PC-9 (cell line): ENCODE results near the gene LCA5. TPM values are rescaled to one million over a fixed set of nuclear protein-coding genes. Genes with fewer than 3 reads are reported as not detected.
"Not testable (repeated sequence)": the region's sequence is repeated elsewhere in the genome, so short reads cannot be mapped to it uniquely, and the experiment has no call there.

Experiments used
- Bru-seq: library from RNA; stranded (reverse); fragments of 400-500 nt; gene quantifications from one replicate; lab custom pipeline; 2021; lab: Mats Ljungman, UMichigan
- BruChase-seq, 2 experiments: library from RNA; stranded (reverse); fragments of 400-500 nt; gene quantifications; one replicate each; lab custom pipeline; 2021; lab: Mats Ljungman, UMichigan
- BruUV-seq: library from RNA; stranded (reverse); fragments of 400-500 nt; replicated peaks from 2 replicates; lab custom pipeline; 2021; lab: Mats Ljungman, UMichigan
- CTCF ChIA-PET: fragments of 300-600 bp; sonication (Branson Sonifier 250); formaldehyde crosslinking; loops from one replicate; lab custom pipeline; 2022; ENCODE audit warnings: antibody characterized with exemption; lab: Charles Lee
- POLR2A ChIA-PET: fragments of 300-600 bp; sonication (Branson Sonifier 250); formaldehyde crosslinking; loops from one replicate; lab custom pipeline; 2022; ENCODE audit warnings: antibody characterized with exemption; ENCODE audit not compliant: unreplicated experiment; lab: Charles Lee
- DNase-seq, 2 experiments: peaks; one replicate each; pipeline versions ENCODE4 v3.0.0 to v3.0.0-alpha.2; 2015 to 2022; ENCODE audit warnings: mixed read lengths in 1 of 2
- H2AFZ ChIP-seq: fragments of 200-600 bp; sonication (generic); 2 replicates; pipeline ENCODE4 v1.8.1; 2017; ENCODE audit warnings: antibody characterized with exemption
- H3F3A ChIP-seq: fragments of 200-600 bp; sonication (generic); 2 replicates; pipeline ENCODE4 v1.8.1; 2017; ENCODE audit warnings: antibody characterized with exemption, mild to moderate bottlenecking, low read depth; ENCODE audit not compliant: insufficient read depth
- H3K27ac ChIP-seq: fragments of 200-600 bp; sonication (generic); 2 replicates; pipeline ENCODE4 v1.6.1; 2016; ENCODE audit warnings: mixed run types
- H3K27me3 ChIP-seq: fragments of 200-600 bp; sonication (generic); 2 replicates; pipeline ENCODE4 v1.6.1; 2016; ENCODE audit warnings: low read depth, mixed run types; ENCODE audit not compliant: insufficient read depth
- H3K36me3 ChIP-seq: fragments of 200-600 bp; sonication (generic); 2 replicates; pipeline ENCODE4 v1.6.1; 2016; ENCODE audit warnings: low read depth, mixed run types
- H3K4me1 ChIP-seq: fragments of 200-600 bp; sonication (generic); replicated peaks from 2 replicates; pipeline ENCODE4 v1.6.1; 2016; ENCODE audit warnings: mixed run types; ENCODE audit not compliant: insufficient read depth
- H3K4me2 ChIP-seq: fragments of 200-600 bp; sonication (generic); 2 replicates; pipeline ENCODE4 v1.6.1; 2017; ENCODE audit warnings: mixed run types
- H3K4me3 ChIP-seq: fragments of 200-600 bp; sonication (generic); 2 replicates; pipeline ENCODE4 v1.6.1; 2016; ENCODE audit warnings: mixed run types
- H3K79me2 ChIP-seq: fragments of 200-600 bp; sonication (generic); 2 replicates; pipeline ENCODE4 v1.6.1; 2017; ENCODE audit warnings: low read depth, mixed run types
- H3K9me2 ChIP-seq: fragments of 200-600 bp; sonication (generic); 2 replicates; pipeline ENCODE4 v1.8.1; 2017; ENCODE audit warnings: mild to moderate bottlenecking; ENCODE audit not compliant: insufficient read depth
- H3K9me3 ChIP-seq: fragments of 200-600 bp; sonication (generic); 2 replicates; pipeline ENCODE4 v1.8.1; 2016; ENCODE audit warnings: low read depth; ENCODE audit not compliant: insufficient read depth
- H4K20me1 ChIP-seq: fragments of 200-600 bp; sonication (generic); 2 replicates; pipeline ENCODE4 v1.8.1; 2017; ENCODE audit not compliant: insufficient read depth
- CTCF ChIP-seq: fragments of 200-600 bp; sonication (generic); conservative IDR thresholded peaks from 2 replicates; pipeline ENCODE4 v1.6.1; 2017; ENCODE audit warnings: mixed run types, antibody characterized with exemption, mild to moderate bottlenecking, moderate library complexity
- EZH2 ChIP-seq: fragments of 200-600 bp; sonication (generic); IDR thresholded peaks from 2 replicates; pipeline ENCODE4 v1.8.0; 2017; ENCODE audit warnings: antibody characterized with exemption, low read depth
- intact Hi-C: fragments of 100-400 bp; cut with micrococcal nuclease; formaldehyde crosslinking; loops from one replicate; pipeline ENCODE4 v1.10.0; 2022; ENCODE audit not compliant: unreplicated experiment
- long read RNA-seq: library from polyadenylated mRNA; stranded (forward); transcript quantifications from one replicate; pipeline ENCODE4 v2.0.0, GENCODE V29; 2022
- total RNA-seq: library from RNA; stranded (reverse); gene quantifications from 2 replicates; pipeline ENCODE4 v1.2.3, GENCODE V29; 2021

LCA5 gene
- 4.8 and 5.4 TPM in 2 replicates for total RNA-seq
- percentile 59 among the genes with signal in this experiment for Bru-seq, nascent RNA
- percentile 59 among the genes with signal in this experiment for BruChase-seq, experiment 1, labeled RNA remaining after a 2-hour chase
- BruChase-seq, experiment 2, labeled RNA remaining after a 6-hour chase = percentile 48 among the genes with signal in this experiment
- long read RNA-seq, full-length matches to known transcripts = 3 of 7 reads
- long read RNA-seq, partial matches to known transcripts = 1 of 7 reads
- long read RNA-seq, other reads (novel, unspliced or antisense) = 3 of 7 reads

DNA sequence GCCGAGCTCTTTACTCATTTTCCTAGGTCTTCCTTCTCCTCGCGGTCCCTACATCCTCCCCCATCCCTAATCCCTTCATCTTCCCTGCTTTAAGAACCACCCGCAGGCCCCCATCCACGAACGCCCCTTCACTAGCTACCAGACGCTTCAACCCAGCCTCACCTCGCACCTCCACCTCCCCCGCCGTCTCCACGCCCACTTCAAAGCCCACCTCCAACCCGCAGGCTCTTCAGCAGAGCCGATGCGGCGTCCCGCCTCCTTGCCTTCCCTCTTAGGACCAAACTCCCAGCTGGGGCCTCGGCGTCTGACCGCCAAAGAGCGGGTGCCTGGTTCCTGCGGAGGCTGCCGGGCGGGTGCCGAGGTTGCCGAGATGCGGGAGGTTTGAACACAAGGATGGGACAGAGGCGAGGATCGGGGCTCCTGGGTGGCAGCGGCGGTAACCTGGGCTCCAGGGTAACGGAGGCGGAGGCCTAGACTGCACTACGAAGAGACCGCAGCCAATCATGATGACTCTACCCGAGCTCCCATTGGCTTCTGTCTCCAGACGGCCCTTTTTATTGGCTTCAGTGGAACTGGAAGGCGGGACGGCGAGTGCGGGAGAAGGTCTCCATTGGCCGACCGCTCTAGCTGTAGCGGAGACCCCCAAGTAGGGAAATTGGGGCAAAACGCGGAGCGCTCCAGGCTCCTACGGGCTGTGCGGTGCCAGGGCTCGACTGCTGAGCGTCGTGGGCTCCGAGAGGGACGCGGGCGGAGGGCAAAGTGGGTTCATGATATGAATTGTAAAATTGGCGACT is at the start of gene LCA5:
TSS of gene LCA5 (minus strand) at position 477 of the 794 bp plus-strand sequence. CDS start 18,536 bp downstream, outside the sequence.
- POLR2A ChIA-PET = interaction anchor here (0.5 to 0.7 kb wide), 6 partner anchors 104 to 934 kb away, joined by 3 to 6 read pairs (median 4); no protein-coding TSS in a partner anchor
- TF ChIP-seq EZH2 = no peak
- no peak for TF ChIP-seq CTCF
- H4K20me1 ChIP-seq = no peaks in the 10 kb centered on the region
- peak within 1 kb of the TSS; percentile 96 for H3K4me2 ChIP-seq
- H3K4me1 ChIP-seq = no peaks in the 10 kb centered on the region
- no peaks in the 10 kb centered on the region for H3K27me3 ChIP-seq
- H3K4me3 ChIP-seq = peak within 1 kb of the TSS; percentile 82
- CTCF ChIA-PET = interaction anchor here (0.6 kb wide), 1 partner anchor 136 kb away, joined by 11 read pairs; no protein-coding TSS in a partner anchor
- H3K9me3 ChIP-seq = no peaks in the 10 kb centered on the region
- no peaks in the 10 kb centered on the region for H3K9me2 ChIP-seq
- intact Hi-C loops = loop anchor here (2.0 to 5.0 kb wide), 4 partner anchors 70 to 460 kb away; partner anchors contain the start of gene PHIP
- H3K36me3 ChIP-seq = no peaks in the 10 kb centered on the region
- H2AFZ ChIP-seq = peak within 1 kb of the TSS; percentile 90
- H3K27ac ChIP-seq = peak within 1 kb of the TSS; percentile 52
- DNase-seq = peak; percentile 88 to 90
- BruUV-seq = no TSS peak
- H3K79me2 ChIP-seq = no peaks in the 10 kb centered on the region
- H3F3A ChIP-seq = no peaks in the 10 kb centered on the region

- BruUV-seq = no TSS peak
- ChIA-PET CTCF (interaction anchor here (0.7 kb wide), 1 partner anchor 33 kb away, joined by 9 read pairs; no protein-coding TSS in a partner anchor), POLR2A (no interaction called here)
- Histone ChIP-seq H3F3A (no peaks in the 10 kb centered on the region), H3K36me3 (no peaks in the 10 kb centered on the region), H3K27me3 (no peaks in the 10 kb centered on the region), H3K4me1 (no peaks in the 10 kb centered on the region), H3K4me2 (no peak overlapping the region), H3K9me3 (no peaks in the 10 kb centered on the region), H3K27ac (no peak overlapping the region), H2AFZ (no peak overlapping the region), H3K79me2 (no peaks in the 10 kb centered on the region), H4K20me1 (no peaks in the 10 kb centered on the region), H3K4me3 (no peak overlapping the region), H3K9me2 (no peaks in the 10 kb centered on the region)
- no peak for DNase-seq
- intact Hi-C loops = no loop called here
- no peak for TF ChIP-seq EZH2
- TF ChIP-seq CTCF = peak; percentile 45
Measured at GRCh38 chr6:79586548-79586947, 49.3 kb upstream of the LCA5 start.

GRCh38 chr6:79584332-79584731 is 47.1 kb upstream of the LCA5 start:
- Histone ChIP-seq H2AFZ (no peak overlapping the region), H3K79me2 (no peaks in the 10 kb centered on the region), H3K27ac (no peak overlapping the region), H4K20me1 (no peaks in the 10 kb centered on the region), H3K9me3 (no peaks in the 10 kb centered on the region), H3K4me3 (no peak overlapping the region), H3K4me1 (no peaks in the 10 kb centered on the region), H3F3A (no peaks in the 10 kb centered on the region), H3K9me2 (no peaks in the 10 kb centered on the region), H3K36me3 (no peaks in the 10 kb centered on the region), H3K4me2 (no peak overlapping the region), H3K27me3 (no peaks in the 10 kb centered on the region)
- BruUV-seq = no TSS peak
- no peak for DNase-seq
- intact Hi-C loops = no loop called here
- POLR2A ChIA-PET = no interaction called here
- TF ChIP-seq CTCF = no peak
- TF ChIP-seq EZH2 = no peak
- CTCF ChIA-PET = no interaction called here

GRCh38 chr6:79577926-79578325 is 40.7 kb upstream of the LCA5 start:
- H3K4me3 ChIP-seq, H3K36me3 ChIP-seq, H3K79me2 ChIP-seq, H3F3A ChIP-seq, CTCF ChIA-PET, H3K4me2 ChIP-seq, DNase-seq, H2AFZ ChIP-seq, H3K9me2 ChIP-seq, POLR2A ChIA-PET, intact Hi-C loops, H3K27me3 ChIP-seq, H3K27ac ChIP-seq, BruUV-seq, H4K20me1 ChIP-seq, H3K9me3 ChIP-seq: not testable (repeated sequence)
- peaks cover 13% of the 10 kb centered on the region for H3K4me1 ChIP-seq
